ENCODE measurements around the gene LTBP2.
"Not testable (repeated sequence)": the region's sequence is repeated elsewhere in the genome, so short reads cannot be mapped to it uniquely, and the experiment has no call there.

Gene LTBP2

GRCh38 chr14:74465335-74465734 lies 146.7 kb downstream of the LTBP2 start:
- peak in 1 of 2 experiments; percentile 9 for DNase-seq (ENCODE audit: low read depth in 1 of 2, low spot score in 1 of 2)
- in situ Hi-C loops (cut with HindIII; ENCODE audit: low pct_unique_long_range_greater_than_20kb, low sequenced_read_pairs): no loop called here
- no peak for TF ChIP-seq JUND (IDR thresholded peaks at IDR 0.05; ENCODE audit: low read depth)

- in situ Hi-C loops (cut with HindIII; ENCODE audit: low pct_unique_long_range_greater_than_20kb, low sequenced_read_pairs): no loop called here
- DNase-seq (ENCODE audit: low read depth in 1 of 2, low spot score in 1 of 2): no peak
- TF ChIP-seq JUND (IDR thresholded peaks at IDR 0.05; ENCODE audit: low read depth): no peak
These were observed 147.3 kb downstream of the LTBP2 start for GRCh38 chr14:74464785-74465184.

- DNase-seq (ENCODE audit: low read depth in 1 of 2, low spot score in 1 of 2): no peak
- in situ Hi-C loops (cut with HindIII; ENCODE audit: low pct_unique_long_range_greater_than_20kb, low sequenced_read_pairs): no loop called here
- no peak for TF ChIP-seq JUND (IDR thresholded peaks at IDR 0.05; ENCODE audit: low read depth)
These were observed 148.3 kb downstream of the LTBP2 start for GRCh38 chr14:74463697-74464096.

GRCh38 chr14:74462993-74463392 lies 149.0 kb downstream of the LTBP2 start:
- TF ChIP-seq JUND (IDR thresholded peaks at IDR 0.05; ENCODE audit: low read depth): no peak
- no peak for DNase-seq (ENCODE audit: low read depth in 1 of 2, low spot score in 1 of 2)
- in situ Hi-C loops (cut with HindIII; ENCODE audit: low pct_unique_long_range_greater_than_20kb, low sequenced_read_pairs): no loop called here

GRCh38 chr14:74459976-74460375 lies 152.1 kb downstream of the LTBP2 start:
- no peak for TF ChIP-seq JUND (IDR thresholded peaks at IDR 0.05; ENCODE audit: low read depth)
- no peak for DNase-seq (ENCODE audit: low read depth in 1 of 2, low spot score in 1 of 2)
- in situ Hi-C loops (cut with HindIII; ENCODE audit: low pct_unique_long_range_greater_than_20kb, low sequenced_read_pairs): no loop called here

GRCh38 chr14:74459289-74459946 lies 152.6 kb downstream of the LTBP2 start:
- TF ChIP-seq JUND (IDR thresholded peaks at IDR 0.05; ENCODE audit: low read depth): no peak
- DNase-seq (ENCODE audit: low read depth in 1 of 2, low spot score in 1 of 2): peak in 1 of 2 experiments; percentile 42
- in situ Hi-C loops (cut with HindIII; ENCODE audit: low pct_unique_long_range_greater_than_20kb, low sequenced_read_pairs): no loop called here

- DNase-seq (ENCODE audit: low read depth in 1 of 2, low spot score in 1 of 2): no peak
- TF ChIP-seq JUND (IDR thresholded peaks at IDR 0.05; ENCODE audit: low read depth): no peak
- in situ Hi-C loops (cut with HindIII; ENCODE audit: low pct_unique_long_range_greater_than_20kb, low sequenced_read_pairs): no loop called here
These were observed 154.5 kb downstream of the LTBP2 start for GRCh38 chr14:74457565-74457895.

GRCh38 chr14:74456684-74457564 lies 155.1 kb downstream of the LTBP2 start:
- DNase-seq (ENCODE audit: low read depth in 1 of 2, low spot score in 1 of 2): no peak
- in situ Hi-C loops (cut with HindIII; ENCODE audit: low pct_unique_long_range_greater_than_20kb, low sequenced_read_pairs): no loop called here
- no peak for TF ChIP-seq JUND (IDR thresholded peaks at IDR 0.05; ENCODE audit: low read depth)

GRCh38 chr14:74454397-74454796 lies 157.6 kb downstream of the LTBP2 start:
- in situ Hi-C loops (cut with HindIII; ENCODE audit: low pct_unique_long_range_greater_than_20kb, low sequenced_read_pairs): not testable (repeated sequence)
- DNase-seq (ENCODE audit: low read depth in 1 of 2, low spot score in 1 of 2): peak in 1 of 2 experiments; percentile 31

All from T47D (cell line).